NOMO-1 treated with dmso at 0.1 percent for 144 hours (cell line): ENCODE measurements around the gene PLCB1.

ENCODE experiments used
- DNase-seq: peaks from one replicate; lab custom pipeline; 2025; ENCODE audit not compliant: unreplicated experiment; lab: John Stamatoyannopoulos, UW

The PLCB1 gene

GRCh38 chr20:8292793-8293192 lies 160.7 kb downstream of the PLCB1 start:
- DNase-seq = no peak

- DNase-seq = no peak
Measured at GRCh38 chr20:8293750-8294149, 161.7 kb downstream of the PLCB1 start.

DNA sequence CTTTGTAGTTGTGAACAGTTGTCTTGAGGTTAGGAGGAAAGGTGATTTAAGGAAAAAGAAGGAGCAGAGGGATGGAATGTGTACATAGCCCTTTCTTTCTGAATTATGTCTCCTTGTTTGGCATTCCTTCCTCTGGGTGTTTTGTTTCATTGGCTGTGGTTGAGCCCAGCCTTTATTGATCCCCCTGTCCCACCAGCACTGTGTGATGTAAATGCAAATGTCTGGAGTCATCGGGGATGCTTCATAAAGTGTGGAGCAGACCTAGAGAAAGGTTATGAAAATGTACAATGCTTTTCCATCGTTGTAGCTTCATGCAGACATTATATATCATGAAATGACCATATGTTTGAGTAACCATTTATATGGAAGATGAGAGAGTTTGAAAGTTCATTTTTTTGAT lies 164.5 kb downstream of the PLCB1 start:
- DNase-seq = no peak

DNA sequence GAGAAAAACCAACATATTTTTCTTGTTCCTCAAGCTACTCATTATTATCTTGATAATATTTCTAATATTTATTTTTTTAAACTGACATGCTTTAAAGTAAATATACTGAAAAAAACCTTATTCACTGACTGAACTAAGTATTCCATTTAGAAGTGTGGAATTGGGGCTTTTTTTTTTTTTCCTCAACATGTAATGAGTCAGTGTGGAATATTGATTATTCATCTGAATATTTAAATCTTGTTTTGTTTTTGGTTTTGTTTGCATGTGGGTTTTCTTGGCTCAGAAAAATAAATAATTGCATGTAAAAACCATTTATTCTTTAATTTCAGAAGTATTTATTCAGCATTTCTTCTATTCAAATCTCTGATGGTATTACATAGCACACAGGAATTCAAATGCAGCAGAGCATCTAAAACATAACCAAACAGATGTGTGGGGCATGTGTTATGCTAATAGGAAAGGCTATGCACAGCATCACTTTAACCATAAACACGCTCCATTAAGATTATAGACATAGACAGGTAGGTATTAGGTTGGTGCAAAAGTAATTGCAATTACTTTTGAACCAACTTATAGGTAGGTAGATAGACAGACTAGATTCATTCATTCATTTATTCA lies 166.5 kb downstream of the PLCB1 start:
- no peak for DNase-seq

DNA sequence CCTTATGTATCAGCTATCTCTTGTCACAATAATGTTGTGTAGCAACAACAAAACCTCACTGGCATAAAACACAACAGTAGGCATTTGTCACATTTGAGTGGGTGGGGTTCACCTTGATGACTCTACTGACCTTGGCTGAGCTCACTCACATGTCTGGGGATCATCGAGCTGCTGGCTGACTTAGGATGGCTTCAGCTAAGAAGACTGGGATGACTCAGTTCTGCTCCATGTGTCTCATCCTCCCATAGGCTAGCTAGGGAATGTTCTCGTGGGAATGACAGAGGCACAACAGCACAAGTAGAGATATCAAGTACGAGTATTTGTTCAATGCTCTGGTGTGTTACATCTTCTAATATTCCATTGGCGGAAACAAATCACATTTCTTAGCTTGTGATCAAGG lies 167.9 kb downstream of the PLCB1 start:
- DNase-seq = no peak

- DNase-seq = no peak
Measured at GRCh38 chr20:8301655-8302054, 169.6 kb downstream of the PLCB1 start.

DNA sequence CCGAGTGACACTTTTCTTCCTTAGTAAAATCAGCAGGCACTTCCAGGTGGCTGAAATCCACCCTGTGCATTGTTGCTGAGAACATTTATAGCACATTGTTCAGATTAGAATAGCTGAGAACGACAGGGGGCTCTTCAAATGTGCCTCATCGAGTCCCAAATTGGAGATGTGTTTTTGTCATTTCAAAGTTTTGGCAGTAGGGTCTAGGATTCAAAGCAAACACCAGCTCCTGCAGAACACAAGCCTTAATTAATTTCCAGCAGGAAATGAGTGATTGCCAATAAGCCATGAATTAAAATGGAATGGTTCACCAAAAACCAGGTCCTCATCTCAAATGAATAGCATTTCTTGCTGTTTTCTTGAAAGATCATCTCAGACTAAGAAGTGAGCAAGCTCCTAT lies 171.6 kb downstream of the PLCB1 start:
- no peak for DNase-seq

GRCh38 chr20:8304124-8304816 lies 172.2 kb downstream of the PLCB1 start:
- DNase-seq = no peak

GRCh38 chr20:8305449-8305978 lies 173.4 kb downstream of the PLCB1 start:
- DNase-seq = no peak

- no peak for DNase-seq
Measured at GRCh38 chr20:8306937-8307336, 174.9 kb downstream of the PLCB1 start.

DNA sequence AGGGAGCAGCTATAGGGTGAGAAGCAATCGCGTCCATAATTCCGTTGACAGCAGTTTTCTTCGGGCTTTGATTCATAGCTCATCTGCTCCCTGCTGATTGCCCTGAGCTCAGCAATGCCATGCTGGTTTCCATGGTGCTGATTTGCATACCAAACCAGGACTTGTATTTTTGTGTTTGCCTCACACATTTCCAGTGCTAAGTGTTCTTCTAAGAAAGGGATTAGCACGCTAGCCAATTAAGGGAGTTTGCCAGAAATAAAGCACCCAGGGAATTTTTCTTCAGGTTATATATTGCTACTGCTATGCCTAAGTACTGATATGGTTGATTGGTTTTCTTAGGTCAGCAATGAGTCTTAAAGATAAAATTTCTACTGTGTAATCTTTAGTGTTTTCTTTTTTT lies 177.6 kb downstream of the PLCB1 start:
- no peak for DNase-seq

- no peak for DNase-seq
Measured at GRCh38 chr20:8310618-8311017, 178.6 kb downstream of the PLCB1 start.

DNA sequence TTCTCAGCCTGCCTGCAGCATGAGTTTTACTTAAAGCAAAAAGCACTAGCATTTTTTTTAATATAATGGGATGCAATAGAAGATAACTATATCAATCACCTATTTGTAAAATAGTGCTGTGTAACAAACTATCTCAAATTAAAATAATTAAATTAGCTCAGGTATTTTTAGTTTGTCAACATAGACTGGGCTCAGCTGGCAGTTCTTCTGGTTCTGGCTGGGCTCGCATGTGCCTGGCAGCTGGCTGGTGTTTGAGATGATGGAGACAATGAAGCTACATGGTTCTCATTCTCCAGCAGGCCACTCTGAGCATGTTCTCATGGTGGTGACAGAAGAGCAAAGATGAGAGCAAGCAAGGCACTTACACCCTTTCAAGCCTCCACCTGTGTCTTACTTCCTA lies 181.0 kb downstream of the PLCB1 start:
- no peak for DNase-seq

- no peak for DNase-seq
Measured at GRCh38 chr20:8315639-8316573, 183.8 kb downstream of the PLCB1 start.

DNA sequence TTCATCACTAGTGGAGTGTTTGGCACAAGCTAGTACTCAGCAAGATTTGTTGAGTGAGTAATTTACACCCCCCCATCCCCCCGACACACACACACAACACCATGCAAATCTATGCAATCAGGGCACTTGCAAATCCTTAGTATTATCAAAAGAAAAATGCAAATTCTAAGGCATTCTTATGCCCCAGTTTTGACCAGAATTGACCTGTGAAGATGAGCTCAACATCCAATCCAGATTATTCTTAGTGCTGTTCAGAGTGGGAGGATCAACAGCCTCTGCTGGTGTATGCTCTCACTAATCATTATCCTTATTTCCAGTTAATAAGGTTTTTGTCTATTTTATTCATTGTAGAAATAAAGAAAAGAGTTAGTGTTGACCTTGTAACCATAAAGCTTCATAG lies 185.4 kb downstream of the PLCB1 start:
- no peak for DNase-seq

DNA sequence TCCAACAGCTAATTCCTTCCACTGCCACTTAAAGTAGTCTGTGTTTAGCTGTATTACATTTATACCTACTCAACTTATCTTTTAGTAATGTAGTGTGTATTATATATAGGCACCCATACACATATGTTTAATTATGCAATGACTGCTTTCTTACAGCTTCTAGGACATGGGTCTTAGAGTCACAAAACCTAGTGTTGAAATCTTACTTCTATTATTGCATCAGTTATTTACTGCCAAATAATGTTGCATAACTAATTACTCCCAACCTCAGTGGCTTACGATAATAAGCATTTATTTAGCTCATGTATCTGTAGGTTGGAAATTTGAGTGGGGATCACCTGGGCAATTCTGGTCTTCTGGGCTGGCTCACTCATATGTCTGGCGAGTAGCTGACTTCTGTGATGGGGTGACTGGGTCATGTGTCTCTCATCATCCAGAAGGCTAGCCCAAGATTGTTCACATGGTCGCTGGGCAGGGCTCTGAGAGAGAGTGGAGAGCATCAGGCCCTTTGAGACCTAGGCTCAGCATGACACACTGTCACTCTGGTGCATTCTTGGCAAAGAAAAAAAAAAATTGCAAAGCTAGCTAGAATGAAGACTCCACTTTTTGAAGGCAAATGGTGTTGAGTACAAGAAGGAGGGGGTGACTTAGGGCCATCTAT lies 187.0 kb downstream of the PLCB1 start:
- DNase-seq = no peak

- no peak for DNase-seq
Measured at GRCh38 chr20:8320306-8320705, 188.2 kb downstream of the PLCB1 start.

DNA sequence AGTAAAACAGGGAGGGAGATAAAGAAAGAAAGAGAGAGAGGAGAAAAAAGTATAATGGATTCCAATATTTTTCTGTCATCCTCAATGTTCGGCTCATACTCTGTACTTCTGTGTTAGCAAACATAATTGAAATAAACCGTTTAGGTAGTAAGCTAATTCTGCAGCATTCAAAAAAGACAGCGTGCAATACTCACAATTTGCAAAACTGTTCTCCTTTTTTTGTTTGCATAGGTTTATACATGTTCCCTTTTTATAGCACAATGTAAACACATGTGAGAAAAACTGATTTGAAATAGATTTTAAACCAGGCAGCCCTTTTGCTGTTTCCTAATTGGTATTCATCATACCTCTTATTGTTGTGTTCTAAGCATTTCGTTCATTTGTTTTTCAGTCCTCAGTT lies 188.9 kb downstream of the PLCB1 start:
- DNase-seq = no peak

GRCh38 chr20:8322662-8323217 lies 190.7 kb downstream of the PLCB1 start:
- no peak for DNase-seq

- no peak for DNase-seq
Measured at GRCh38 chr20:8326191-8326590, 194.1 kb downstream of the PLCB1 start.

DNA sequence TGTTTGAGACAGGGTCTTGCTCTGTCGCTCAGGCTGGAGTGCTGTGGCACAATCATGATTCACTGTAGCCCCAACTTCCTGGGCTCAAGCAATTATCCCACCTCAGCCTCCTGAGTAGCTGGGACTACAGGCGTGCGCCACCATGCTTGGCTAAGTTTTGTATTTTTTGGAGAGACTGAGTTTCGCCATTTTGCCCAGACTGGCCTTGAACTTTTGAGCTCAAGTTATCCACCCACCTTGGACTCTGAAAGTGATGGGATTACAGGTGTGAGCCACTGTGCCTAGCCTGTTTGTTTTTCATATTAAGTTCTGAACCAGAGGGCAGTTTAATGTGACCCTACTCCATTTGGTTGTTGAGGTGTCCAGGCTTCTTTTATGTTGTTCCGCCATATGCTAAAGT lies 194.8 kb downstream of the PLCB1 start:
- DNase-seq = no peak
